GM18519 (cell line): ENCODE measurements around the gene CH25H.
A peak's percentile ranks its signal among the peaks of the same experiment; 100 is the strongest.
"Not testable (repeated sequence)": the region's sequence is repeated elsewhere in the genome, so short reads cannot be mapped to it uniquely, and the experiment has no call there.

Experiments used
- ATAC-seq: cut with Tn5 transposase; IDR thresholded peaks from one replicate; pipeline ENCODE4 v1.9.1; 2021; ENCODE audit warnings: mild to moderate bottlenecking, moderate library complexity; ENCODE audit not compliant: unreplicated experiment, low FRiP score

The CH25H gene

DNA sequence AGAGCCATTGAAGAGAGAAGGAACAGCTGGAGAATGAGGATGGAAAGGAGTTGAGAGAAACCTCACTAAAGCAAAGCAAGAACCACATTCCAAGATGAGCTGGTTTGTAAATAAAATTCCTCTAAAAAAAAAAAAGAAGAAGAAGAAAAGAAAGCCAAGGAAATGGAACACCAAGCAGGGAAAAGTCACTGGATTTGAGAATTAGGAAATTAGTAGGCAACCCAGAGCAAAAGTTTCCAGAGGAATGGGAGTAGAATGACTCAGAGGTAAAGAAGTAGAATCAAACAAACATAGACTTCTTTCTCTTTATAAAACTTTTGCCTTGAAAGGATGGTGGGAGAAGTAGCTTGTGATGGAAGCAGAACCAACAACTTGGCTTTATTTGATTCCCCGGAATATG is 3.9 kb downstream of the CH25H start:
- ATAC-seq = no peak

DNA sequence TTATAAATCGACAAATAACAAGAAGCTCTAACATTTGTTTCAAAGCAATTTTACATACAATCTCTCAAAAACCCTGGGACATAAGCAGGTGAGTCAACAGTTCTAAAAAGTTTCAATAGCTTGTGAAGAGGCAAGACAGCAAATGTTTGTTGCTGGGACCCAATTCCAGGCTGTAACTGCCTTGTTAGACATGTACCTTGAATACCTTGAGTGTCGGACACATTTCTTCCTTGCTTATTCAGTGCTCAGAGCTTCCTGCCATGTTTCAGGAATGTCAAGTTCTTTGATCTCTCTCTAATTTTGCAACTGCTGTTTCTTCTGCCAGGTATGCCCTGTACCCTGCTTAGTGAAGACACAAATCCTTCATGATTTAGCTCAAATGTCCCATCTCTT is 5.1 kb downstream of the CH25H start:
- no peak for ATAC-seq

DNA sequence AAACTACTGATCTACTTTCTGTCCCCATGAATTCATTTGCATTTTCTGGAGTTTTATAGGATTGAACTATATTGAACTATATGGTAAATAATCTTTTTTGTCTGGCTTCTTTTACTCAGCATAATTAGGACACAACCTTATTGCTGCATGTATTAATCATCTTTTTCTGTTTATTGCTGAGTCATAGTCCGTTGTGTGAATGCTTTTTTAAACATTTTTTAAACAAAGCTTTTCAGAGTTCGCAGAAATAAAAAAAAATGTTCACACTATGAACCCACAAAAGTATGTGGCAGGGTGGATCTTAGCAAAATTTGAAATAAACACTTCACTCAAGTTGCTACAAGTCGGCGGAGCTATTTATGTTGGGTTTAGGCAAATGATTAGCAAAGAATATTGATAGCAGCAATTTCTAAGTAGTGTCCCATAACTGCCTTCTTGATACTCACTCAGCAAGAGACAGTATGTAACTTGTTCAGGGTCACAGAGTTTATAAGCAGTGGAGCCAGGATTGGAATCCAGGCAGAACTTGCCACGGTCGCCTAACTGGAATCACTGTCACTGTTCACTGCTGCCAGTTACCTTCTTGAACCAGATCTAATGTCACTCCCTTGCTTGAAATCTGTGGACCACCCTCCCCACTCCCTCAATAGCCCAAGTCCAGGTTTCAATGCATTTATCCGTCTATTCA is 5.6 kb downstream of the CH25H start:
- no peak for ATAC-seq

DNA sequence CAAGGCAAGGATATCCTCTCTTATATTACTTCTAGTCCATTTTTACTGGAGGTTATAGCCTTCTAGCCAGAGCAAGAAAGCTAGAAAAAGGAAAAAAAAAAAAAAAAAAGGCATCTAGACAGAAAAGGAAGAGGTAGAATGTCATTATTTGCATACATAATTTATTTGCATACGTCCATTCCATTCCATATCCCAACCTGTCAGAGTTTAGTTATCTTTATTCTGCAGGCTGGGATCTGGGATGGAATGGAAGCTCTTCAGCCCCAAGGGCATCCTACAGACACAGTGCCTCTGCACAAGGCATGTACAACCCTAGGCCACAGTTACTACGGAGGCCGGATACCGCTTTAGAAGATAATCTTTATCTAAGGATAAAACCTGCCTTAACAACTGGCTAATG is 9.6 kb downstream of the CH25H start:
- no peak for ATAC-seq

DNA sequence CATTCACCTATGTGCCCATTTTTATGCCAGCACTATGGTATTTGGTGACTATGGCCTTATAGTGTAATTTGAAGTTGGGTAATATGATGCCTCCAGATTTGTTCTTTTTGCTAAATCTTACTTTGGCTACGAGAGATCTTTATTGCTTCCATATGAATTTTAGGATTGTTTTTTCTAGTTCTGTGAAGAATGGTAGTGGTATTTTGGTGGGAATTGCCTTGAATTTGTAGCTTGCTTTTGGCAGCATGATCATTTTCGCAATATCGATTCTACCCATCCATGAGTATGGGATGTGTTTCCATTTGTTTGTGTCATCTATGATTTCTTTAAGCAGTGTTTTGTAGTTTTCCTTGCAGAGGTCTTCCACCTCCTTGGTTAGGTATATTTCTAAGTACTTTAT is 15.8 kb downstream of the CH25H start:
- not testable (repeated sequence) for ATAC-seq

DNA sequence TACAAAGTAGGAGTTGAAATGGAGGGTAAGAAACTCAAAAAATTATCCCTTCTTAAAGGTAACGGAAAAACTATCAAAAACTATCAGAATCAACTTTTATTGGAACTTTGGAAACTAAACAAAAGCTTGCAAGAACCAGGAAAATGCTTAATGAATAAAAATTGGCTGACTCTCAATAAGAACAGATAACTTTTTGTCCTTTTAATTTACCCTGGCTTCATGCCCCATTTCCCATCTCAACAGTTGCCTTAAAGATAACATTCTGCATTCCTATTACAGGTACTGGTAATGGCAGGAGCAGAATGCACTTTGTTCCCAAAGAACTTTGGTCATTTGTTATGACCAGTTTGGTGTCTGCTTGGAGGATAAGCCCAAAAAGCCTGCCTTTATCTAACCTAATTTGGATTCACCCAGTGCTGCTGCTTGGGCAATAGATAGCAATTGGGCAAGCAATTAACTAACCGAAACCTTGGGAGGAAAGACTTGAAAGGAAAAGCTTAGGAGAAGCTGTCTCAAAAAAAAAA is 17.8 kb downstream of the CH25H start:
- ATAC-seq = no peak

DNA sequence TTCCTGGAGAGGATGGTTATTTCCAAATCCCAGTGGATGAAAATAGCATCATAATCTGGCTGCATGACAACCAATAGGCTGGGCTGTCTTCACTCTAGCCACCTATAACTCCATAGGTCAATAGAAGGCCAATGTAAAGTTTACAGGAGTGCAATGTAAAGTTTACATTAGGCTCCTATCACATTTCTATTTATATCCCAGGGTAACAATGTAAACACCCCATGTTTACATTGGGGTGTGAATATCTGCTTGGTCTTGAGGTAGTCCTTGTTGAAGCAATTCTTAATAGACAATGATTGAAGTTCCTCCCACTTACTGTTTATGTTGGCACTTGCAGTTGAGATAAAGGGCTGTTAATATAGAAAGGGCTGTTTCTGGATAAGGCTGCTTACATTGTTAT is 21.5 kb downstream of the CH25H start:
- no peak for ATAC-seq

DNA sequence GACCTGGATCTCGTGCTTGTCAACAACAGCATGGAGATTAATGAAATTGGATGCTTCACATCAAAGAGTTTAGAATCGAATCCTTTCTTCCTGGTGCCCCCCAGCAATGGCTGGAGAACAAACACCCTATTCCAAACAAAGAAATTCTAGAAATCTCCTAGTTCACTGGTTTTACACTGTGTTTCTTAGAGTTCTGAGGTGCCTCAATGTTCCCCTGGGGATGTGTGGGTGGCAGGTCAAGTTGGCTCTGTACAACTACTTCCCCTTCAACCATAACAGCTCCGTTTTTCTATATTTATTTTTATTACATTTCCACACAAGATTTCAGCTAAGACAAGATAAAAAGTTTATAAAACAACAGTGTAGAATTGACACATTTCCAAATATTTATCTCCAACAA is 22.5 kb downstream of the CH25H start:
- ATAC-seq = no peak

DNA sequence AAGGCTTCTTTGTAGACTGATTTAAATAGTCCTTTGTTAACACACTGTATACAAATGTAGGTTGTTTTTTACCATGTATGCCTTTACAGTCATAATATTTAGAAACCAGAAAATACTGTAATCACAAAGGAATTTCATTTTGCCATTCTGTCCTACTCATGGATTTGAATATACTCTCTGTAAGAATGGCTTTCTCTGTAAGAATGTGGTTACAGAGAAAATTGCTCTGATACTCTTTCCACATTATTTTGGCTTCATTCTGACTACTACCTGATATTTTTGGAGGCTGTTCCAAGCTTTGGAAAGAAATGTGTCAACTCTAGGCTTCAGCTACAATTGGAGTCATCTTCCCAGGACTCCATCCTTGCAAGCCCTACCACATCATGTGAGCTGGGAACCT is 23.5 kb downstream of the CH25H start:
- ATAC-seq = no peak

DNA sequence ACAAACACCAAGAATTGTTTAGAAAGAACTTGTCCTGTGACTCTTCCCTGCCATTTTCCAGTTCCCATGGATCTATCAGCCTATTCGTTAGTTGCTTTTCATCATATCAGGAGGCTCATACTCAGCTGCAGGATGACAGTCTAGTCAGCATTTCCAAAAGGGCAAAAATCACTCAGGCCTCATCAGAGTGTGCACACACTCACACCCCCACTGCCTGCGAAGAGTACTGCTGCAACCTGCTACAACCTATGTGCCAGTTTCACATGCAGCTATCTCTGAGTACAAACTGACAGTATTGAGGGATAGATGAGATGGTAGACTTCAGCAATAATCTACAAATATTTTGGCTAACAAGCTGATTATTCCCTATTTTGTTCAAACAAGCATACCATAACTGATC is 24.2 kb downstream of the CH25H start:
- no peak for ATAC-seq

DNA sequence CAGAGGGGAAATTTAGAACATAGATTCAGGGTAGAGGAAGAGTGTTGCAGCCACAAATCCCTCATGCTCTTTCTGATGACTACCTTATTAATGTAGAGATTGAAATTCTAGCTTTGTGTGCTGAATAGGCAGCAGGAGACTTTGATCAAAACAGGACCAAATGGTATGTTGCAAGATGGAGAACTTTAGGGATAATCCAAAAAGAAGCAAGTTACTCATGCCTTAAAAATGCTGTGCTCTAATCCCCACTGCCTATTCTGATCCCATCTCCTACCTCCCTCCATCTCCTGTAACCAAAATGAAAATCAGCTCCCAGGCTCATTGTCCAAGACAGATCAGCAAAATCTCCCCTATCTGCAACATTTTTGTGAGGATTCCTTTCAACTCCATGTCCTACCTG is 31.3 kb downstream of the CH25H start:
- ATAC-seq = no peak

DNA sequence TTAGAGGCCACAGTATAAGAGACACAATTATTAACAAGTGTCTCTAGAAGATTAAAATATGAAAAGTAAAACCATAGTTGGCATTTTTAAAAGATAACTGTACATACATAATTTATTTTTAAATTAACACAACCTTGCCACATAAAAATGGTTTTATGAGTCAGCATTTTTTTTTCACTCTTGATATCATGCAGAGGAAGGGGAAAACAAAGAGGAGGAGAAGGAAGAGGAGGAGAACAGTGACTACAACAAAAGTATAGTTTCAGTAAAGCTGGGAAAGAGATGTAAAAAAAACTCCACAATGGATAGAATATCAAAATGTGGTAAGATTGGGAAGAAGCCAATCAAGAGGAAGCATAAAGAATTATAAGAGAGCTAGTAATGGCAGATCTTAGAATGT is 34.0 kb downstream of the CH25H start:
- ATAC-seq = no peak

DNA sequence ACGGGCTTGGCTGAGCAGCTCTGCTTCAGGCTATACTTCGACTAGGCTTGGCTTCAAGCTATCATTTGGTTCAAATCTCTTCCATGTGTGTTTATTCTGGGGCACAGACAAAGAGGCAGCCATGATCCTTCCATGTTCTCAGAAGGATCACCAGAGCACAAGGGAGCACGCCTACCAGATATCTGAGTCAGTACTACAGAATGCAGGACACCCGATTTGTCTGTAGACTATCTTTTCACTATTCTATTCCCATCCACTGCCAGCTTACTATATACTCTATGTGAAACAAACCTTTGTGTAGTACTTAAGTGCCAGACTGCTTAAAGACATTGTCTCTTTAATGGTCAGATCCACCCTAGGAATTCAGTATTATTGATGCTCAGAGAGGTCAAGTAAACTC is 35.1 kb downstream of the CH25H start:
- no peak for ATAC-seq

DNA sequence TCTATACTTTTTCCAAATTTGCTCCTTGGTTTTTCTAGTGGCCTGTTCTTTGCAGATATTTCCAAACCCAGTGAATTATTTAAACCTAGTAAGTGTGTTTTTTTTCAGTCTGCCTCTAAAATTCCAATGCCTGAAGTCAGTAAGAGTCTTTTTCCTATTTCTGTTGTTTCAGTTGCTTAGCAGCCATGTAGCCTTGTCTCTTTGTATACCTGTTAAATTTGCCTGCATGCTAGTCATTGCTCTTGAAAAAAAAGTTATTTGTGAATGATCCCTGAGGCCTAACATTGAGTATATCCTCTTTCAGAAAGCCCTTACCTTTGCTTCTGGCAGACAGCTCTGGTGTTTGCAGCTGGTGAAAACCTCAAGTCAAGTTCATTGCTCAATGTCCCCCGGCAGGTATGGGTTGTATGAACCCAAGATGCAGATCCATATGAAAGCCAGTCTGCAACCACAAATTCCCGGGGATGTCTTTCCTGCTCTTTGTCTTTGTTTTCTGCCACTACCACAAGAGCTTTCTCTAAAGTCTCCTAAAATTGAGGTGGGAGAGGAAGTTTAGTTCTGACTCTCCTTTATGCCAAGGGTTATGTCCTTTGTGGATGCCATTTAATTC is 35.7 kb downstream of the CH25H start:
- ATAC-seq = no peak

DNA sequence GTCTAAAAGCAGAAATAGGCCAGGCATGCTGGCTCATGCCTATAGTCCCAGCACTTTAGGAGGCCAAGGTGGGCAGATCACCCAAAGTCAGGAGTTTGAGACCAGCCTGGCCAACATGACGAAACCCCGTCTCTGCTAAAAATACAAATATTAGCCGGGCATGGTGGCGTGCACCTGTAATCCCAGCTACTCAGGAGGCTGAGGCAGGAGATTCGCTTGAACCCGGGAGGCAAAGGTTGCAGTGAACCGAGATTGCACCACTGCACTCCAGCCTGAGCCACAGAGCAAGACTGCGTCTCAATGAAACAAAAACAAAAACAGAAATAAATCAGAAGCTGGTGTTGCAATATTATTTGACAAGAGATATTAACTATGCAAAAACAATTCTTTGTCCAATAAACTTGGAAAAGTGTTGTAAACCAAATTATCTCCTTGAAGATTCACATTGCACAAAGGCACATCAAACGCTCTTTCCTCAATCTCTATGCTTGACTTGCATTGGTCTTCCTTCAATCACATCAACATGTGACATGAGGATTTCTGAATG is 38.7 kb downstream of the CH25H start:
- ATAC-seq = not testable (repeated sequence)

DNA sequence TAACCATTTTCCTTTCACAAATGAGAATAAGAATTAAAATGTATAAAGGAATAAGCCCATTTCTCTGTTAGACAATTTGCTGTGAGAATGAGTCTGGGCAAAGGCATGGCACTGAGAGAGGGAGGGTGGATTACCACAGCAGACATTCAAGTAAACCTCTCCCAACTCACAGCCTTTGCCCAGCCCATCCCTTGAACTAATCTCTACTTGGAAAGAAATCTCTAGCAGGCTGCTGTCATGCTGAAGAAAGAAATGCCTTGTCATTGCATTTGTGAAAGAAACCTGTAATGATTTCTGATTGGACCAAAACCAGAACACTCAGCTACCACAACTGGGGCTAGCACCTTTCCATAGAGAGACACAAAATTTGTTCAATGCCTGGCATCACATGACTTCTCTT is 39.2 kb downstream of the CH25H start:
- no peak for ATAC-seq

DNA sequence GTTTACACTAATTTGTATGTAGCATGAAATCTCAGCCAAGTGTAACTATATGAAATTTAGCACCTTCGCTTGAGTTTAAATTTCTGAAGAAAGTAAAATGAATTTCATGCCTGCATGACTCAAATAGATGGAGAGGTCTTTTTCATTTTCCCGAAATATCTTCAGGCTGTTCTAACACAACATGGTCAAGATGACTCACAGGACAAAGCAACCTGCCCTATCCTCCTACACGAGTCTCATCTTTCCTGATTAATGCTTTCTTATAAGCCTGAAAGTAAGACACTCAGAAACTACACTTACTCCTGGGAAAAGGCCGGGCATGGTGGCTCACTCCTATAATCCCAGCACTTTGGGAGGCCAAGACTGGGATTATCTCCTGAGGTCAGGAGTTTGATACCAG is 41.2 kb downstream of the CH25H start:
- no peak for ATAC-seq

DNA sequence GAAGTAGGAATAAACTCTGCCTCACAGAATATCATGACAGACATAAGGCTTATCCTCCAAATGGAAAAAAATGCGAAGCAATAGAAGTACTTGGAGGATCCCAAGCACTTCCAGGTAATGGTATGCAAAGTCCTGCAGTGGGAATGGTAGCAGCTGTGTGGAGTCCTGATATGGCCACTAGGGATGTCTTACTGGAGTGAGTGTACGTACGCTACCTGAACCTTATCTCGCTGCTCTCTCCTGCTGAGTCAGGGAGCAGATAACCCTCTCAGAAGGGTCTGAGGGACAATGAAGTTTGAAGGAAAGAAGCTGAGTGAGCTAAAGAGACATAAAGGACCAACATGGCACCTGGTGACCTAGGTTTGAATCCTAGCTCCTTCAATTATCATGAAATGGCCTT is 42.2 kb downstream of the CH25H start:
- no peak for ATAC-seq

DNA sequence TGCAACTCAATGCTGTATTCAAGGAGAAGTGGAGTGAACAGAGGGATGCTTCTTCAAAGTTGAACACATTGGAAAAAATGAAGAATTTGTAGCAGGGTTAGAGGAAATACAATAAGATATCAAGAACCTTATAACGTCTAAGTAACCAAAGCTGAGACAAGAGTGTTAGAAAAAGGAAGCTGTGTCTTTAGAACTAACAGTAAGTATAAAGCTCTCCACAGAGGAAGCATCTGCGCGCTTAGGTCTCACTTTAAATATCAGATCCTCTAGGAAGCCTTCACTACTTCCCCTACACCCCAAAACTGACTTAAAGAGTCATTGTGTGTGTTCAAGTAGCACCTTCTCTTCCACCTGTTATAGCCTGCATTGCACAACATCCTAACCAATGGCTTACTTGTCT is 43.0 kb downstream of the CH25H start:
- no peak for ATAC-seq

DNA sequence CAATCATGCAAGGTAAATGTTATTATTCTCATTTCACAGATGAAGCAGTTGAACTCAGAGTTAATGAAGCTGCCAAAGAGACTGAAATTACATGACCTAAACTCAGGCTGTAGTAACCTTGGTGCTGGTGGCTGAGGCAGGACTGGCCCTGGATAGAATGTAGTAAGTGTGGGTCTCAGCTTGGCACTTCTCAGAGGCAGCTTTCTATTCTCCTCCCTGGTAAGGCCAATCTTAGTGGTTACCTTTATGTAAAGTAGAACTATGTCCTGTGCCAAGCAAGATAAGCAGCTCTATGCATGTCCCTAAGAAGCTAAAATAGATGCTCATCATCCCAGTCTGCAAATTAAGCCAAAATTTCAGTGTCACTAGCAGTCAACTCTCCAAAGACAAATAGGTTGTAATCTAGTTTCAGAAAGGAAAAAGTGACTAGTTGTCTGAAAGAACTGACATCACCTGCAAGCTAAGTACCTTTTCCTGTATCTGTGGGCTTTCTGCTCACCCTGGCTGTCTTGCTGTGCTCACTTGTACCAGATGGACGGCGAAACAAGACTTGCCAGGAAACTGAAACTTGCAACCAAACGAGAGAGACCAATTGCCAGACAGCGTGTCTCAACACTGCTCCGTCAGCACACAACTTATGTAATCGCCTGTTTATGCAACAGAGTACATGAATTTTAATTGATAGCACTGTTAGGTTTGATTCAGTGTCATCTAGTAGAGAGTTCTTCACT is 43.7 kb downstream of the CH25H start:
- peak; percentile 96 for ATAC-seq

DNA sequence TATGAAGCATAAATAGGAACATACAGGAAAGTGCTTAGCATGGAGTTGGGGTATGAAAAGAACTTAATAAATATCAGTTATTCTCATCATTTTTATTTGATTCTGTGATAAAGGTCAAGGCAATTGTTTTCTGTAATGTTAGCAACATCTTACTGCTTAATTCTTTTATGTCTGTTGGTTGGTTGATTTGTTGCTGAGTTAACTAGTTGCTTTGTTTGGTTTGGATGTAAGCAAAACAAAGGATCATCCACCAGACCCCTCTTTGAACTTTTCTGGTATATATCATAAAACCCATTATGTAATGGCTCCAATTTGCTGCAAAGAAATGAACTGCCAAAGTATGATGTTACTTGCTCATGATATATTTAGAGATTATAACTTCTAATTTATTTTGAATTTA is 44.5 kb downstream of the CH25H start:
- no peak for ATAC-seq
